HepG2 (cell line): ENCODE results near the gene CYP17A1. TPM values are rescaled to one million over a fixed set of nuclear protein-coding genes. Genes with fewer than 3 reads are reported as not detected.
A peak's percentile ranks its signal among the peaks of the same experiment; 100 is the strongest.
"Not testable (repeated sequence)": the region's sequence is repeated elsewhere in the genome, so short reads cannot be mapped to it uniquely, and the experiment has no call there.

Experiments used
- ATAC-seq: fragments of 200-7000 bp; cut with Tn5 transposase; 3 replicates; pipeline ENCODE4 v1.9.1; 2020; ENCODE audit warnings: mild to moderate bottlenecking, moderate library complexity
- BruUV-seq: library from RNA; stranded (reverse); fragments of 400-500 nt; replicated peaks from 2 replicates; lab custom pipeline; 2021; lab: Mats Ljungman, UMichigan
- CTCF ChIA-PET: fragments of 300-600 bp; formaldehyde crosslinking; extraction: SDS; loops from one replicate; lab custom pipeline; 2021; ENCODE audit warnings: low total read pairs, inconsistent platforms, low intra/inter-chr PET ratio; lab: Yijun Ruan, JAX
- POLR2A ChIA-PET: fragments of 350-600 bp; sonication (Branson Sonifier 250); formaldehyde crosslinking; loops from one replicate; lab custom pipeline; 2020; ENCODE audit warnings: antibody characterized with exemption, inconsistent platforms; lab: Yijun Ruan, JAX
- DNase-seq: peaks from one replicate; pipeline ENCODE4 v3.0.0-alpha.2; 2015; ENCODE audit warnings: low spot score
- FAIRE-seq: peaks from 3 replicates; lab custom pipeline; 2011; peaks lifted over from hg19 to GRCh38; lab: Jason Lieb, UNC
- H2AFZ ChIP-seq: one replicate; pipeline ENCODE4 v1.6.1; 2011; ENCODE audit warnings: low read length, inconsistent platforms
- H3K27ac ChIP-seq: fragments of 300-600 bp; 3 replicates; pipeline ENCODE4 v1.8.0; 2011; ENCODE audit warnings: mixed run types, mild to moderate bottlenecking, mixed read lengths, low read length, inconsistent platforms; ENCODE audit not compliant: insufficient read depth; ENCODE audit errors: extremely low read length
- H3K27me3 ChIP-seq, 2 experiments: fragments of 200-600 bp in 1 of 2; 2 replicates in 1 of 2; 3 replicates in 1 of 2; pipeline versions ENCODE4 v1.6.0 to v1.8.0; 2011; ENCODE audit warnings: low read length in 2 of 2, mild to moderate bottlenecking in 2 of 2, moderate library complexity in 2 of 2, inconsistent platforms in 1 of 2; ENCODE audit not compliant: insufficient read depth in 2 of 2, control insufficient read depth in 1 of 2
- H3K36me3 ChIP-seq, 2 experiments: fragments of 200-600 bp in 1 of 2; replicated peaks in 1 of 2; 2 replicates in 1 of 2; 3 replicates in 1 of 2; pipeline versions ENCODE4 v1.5.1 to v1.8.0; 2011; ENCODE audit warnings: low read length in 2 of 2, inconsistent platforms in 1 of 2; ENCODE audit not compliant: insufficient read depth in 2 of 2, control insufficient read depth in 1 of 2
- H3K4me1 ChIP-seq: 2 replicates; pipeline ENCODE4 v1.5.1; 2012; ENCODE audit warnings: low read length, inconsistent platforms; ENCODE audit not compliant: insufficient read depth
- H3K4me2 ChIP-seq: 2 replicates; pipeline ENCODE4 v1.6.0; 2011; ENCODE audit warnings: low read depth, low read length, inconsistent platforms
- H3K4me3 ChIP-seq, 3 experiments: fragments of 200-600 bp in 1 of 3; sonication (generic), shearing (Covaris generic) in 1 of 3; replicated peaks in 1 of 3; 2 replicates each; pipeline ENCODE4 v1.5.1; 2011 to 2016; ENCODE audit warnings: low read length in 3 of 3, inconsistent platforms in 2 of 3, low read depth in 2 of 3, mild to moderate bottlenecking in 2 of 3, control low read depth in 1 of 3, mixed read lengths in 1 of 3; ENCODE audit not compliant: insufficient read depth in 1 of 3
- H3K79me2 ChIP-seq: one replicate; pipeline ENCODE4 v1.6.1; 2011; ENCODE audit warnings: low read length, inconsistent platforms; ENCODE audit not compliant: insufficient read depth
- H3K9ac ChIP-seq: 2 replicates; pipeline ENCODE4 v1.6.0; 2011; ENCODE audit warnings: mild to moderate bottlenecking, low read depth, low read length, inconsistent platforms; ENCODE audit not compliant: insufficient read depth
- H3K9me3 ChIP-seq: 2 replicates; pipeline ENCODE4 v1.5.1; 2012; ENCODE audit warnings: mild to moderate bottlenecking, low read length
- H4K20me1 ChIP-seq: 2 replicates; pipeline ENCODE4 v1.6.0; 2011; ENCODE audit warnings: inconsistent platforms, mild to moderate bottlenecking, low read length, moderate library complexity; ENCODE audit not compliant: insufficient read depth
- CEBPB ChIP-seq: IDR thresholded peaks from 2 replicates; pipeline ENCODE4 v1.6.1; 2011; ENCODE audit warnings: low read depth, low read length, improper control_type of control experiment, borderline replicate concordance
- CEBPG ChIP-seq: IDR thresholded peaks from 2 replicates; pipeline ENCODE4 v1.6.1; 2016
- CTCF ChIP-seq: sonication (generic); formaldehyde crosslinking; IDR thresholded peaks from 2 replicates; pipeline ENCODE4 v1.5.0; 2020; ENCODE audit warnings: mild to moderate bottlenecking, missing genetic modification reagents, moderate library complexity
- FOXA1 ChIP-seq, 2 experiments: fragments of 450-650 bp in 1 of 2; sonication (generic) in 1 of 2; formaldehyde crosslinking in 1 of 2; IDR thresholded peaks; 2 replicates each; pipeline versions ENCODE4 v1.4.0 to v1.6.1; 2016 to 2020; ENCODE audit warnings: missing genetic modification reagents in 1 of 2
- FOXA3 ChIP-seq: IDR thresholded peaks from 2 replicates; pipeline ENCODE4 v1.6.1; 2016; ENCODE audit warnings: missing genetic modification reagents, missing compliant biosample characterization
- GATAD2A ChIP-seq: IDR thresholded peaks from 2 replicates; pipeline ENCODE4 v1.6.1; 2016
- HMG20A ChIP-seq: IDR thresholded peaks from 2 replicates; pipeline ENCODE4 v1.6.1; 2016; ENCODE audit warnings: borderline replicate concordance
- RAD21 ChIP-seq: fragments of 450-650 bp; formaldehyde crosslinking; IDR thresholded peaks from 2 replicates; pipeline ENCODE4 v1.5.0; 2020; ENCODE audit warnings: mild to moderate bottlenecking
- SALL1 ChIP-seq: sonication (generic); formaldehyde crosslinking; IDR thresholded peaks from 2 replicates; pipeline ENCODE4 v1.8.0; 2022; ENCODE audit warnings: mild to moderate bottlenecking, missing genetic modification reagents
- SMC3 ChIP-seq: IDR thresholded peaks from 2 replicates; pipeline ENCODE4 v1.6.1; 2011; ENCODE audit warnings: low read length, improper control_type of control experiment
- STAG1 ChIP-seq: sonication (generic); formaldehyde crosslinking; IDR thresholded peaks from 2 replicates; pipeline ENCODE4 v1.4.0; 2020; ENCODE audit warnings: missing genetic modification reagents
- ZNF12 ChIP-seq: sonication (generic); formaldehyde crosslinking; IDR thresholded peaks from 2 replicates; pipeline ENCODE4 v1.5.0; 2020; ENCODE audit warnings: missing genetic modification reagents
- ZNF430 ChIP-seq: sonication (generic); formaldehyde crosslinking; IDR thresholded peaks from 2 replicates; pipeline ENCODE4 v1.9.0; 2021; ENCODE audit warnings: mild to moderate bottlenecking, missing genetic modification reagents
- ZNF772 ChIP-seq: sonication (generic); formaldehyde crosslinking; IDR thresholded peaks from 2 replicates; pipeline ENCODE4 v1.5.0; 2020; ENCODE audit warnings: mild to moderate bottlenecking, missing genetic modification reagents
- ZSCAN25 ChIP-seq: sonication (generic); formaldehyde crosslinking; IDR thresholded peaks from 2 replicates; pipeline ENCODE4 v1.8.0; 2022; ENCODE audit warnings: mild to moderate bottlenecking, missing genetic modification reagents
- WGBS: methylation state at CpG from one replicate; pipeline ENCODE4 v1.1.6; 2017; ENCODE audit warnings: low lambda C conversion rate; 5-methylcytosine and 5-hydroxymethylcytosine counted together
- in situ Hi-C: cut with HindIII; loops from 2 replicates; pipeline ENCODE4 v1.10.0; 2017; ENCODE audit warnings: low pct_unique_long_range_greater_than_20kb; ENCODE audit not compliant: extremely low pct_ligation_motif_present
- intact Hi-C: fragments of 100-400 bp; cut with micrococcal nuclease; formaldehyde crosslinking; loops from one replicate; pipeline ENCODE4 v1.10.0; 2022; ENCODE audit not compliant: unreplicated experiment
- polyA plus RNA-seq, 8 experiments: library from polyadenylated mRNA; depleted of rRNA in 3 of 8; stranded (reverse) in 7 of 8; unstranded in 1 of 8; fragments of >200 nt; fragmentation: Illumina TruSeq in 4 of 8; extraction: Trizol in 4 of 8; gene quantifications; 2 replicates each; pipeline versions ENCODE4 v1.2.1 to v1.2.3, GENCODE V29; 2011 to 2016; ENCODE audit warnings: low read depth in 4 of 8, missing spikeins in 1 of 8, mixed read lengths in 1 of 8; ENCODE audit not compliant: insufficient read depth in 1 of 8
- total RNA-seq, 5 experiments: library from RNA; depleted of rRNA; stranded (reverse); fragments of >200 nt; fragmentation: Illumina TruSeq; extraction: Trizol; gene quantifications; 2 replicates each; pipeline ENCODE4 v1.2.3, GENCODE V29; 2016; ENCODE audit warnings: low read depth in 1 of 5

Gene CYP17A1
- total and polyA plus RNA-seq, 2 of the 13 experiments (the other 11 are each of a cell fraction or from before 2014, with no cell fraction given) = 0.13 to 1.1 TPM

- POLR2A ChIA-PET = interaction anchor here (1.0 kb wide), 1 partner anchor 75 kb away, joined by 3 read pairs; the partner anchor contains the start of gene CNNM2
- intact Hi-C loops, CTCF ChIA-PET, H3K36me3 ChIP-seq: not testable (repeated sequence)
- TF ChIP-seq SMC3 = peak; percentile 46; the same call in 1 of the 2 replicates
- TF ChIP-seq SALL1 (CRISPR knock-in tag) = 0 out of 2 replicates have a peak, but pooled peaks have one; percentile 12
- TF ChIP-seq STAG1 = peak; percentile 75
- TF ChIP-seq ZNF430 = 0 out of 2 replicates have a peak, but pooled peaks have one; percentile 33
- peak; percentile 56 for TF ChIP-seq CTCF (CRISPR knock-in tag)
- TF ChIP-seq RAD21 = peak; percentile 70
- TF ChIP-seq, all 625 proteins: peak for 6; not testable (repeated sequence) for 619
- BruUV-seq, H3K9ac ChIP-seq, H3K27me3 ChIP-seq, H3K4me3 ChIP-seq, DNase-seq, H3K4me2 ChIP-seq, FAIRE-seq, H3K27ac ChIP-seq, H4K20me1 ChIP-seq, in situ Hi-C loops, H3K9me3 ChIP-seq, H2AFZ ChIP-seq, H3K79me2 ChIP-seq: not testable (repeated sequence)
- WGBS = 64% methylated on average over 8 of the region's 8 CpGs
- peak; percentile 53 for ATAC-seq
- H3K4me1 ChIP-seq = peaks cover 52% of the 10 kb centered on the region
Observed at GRCh38 chr10:102843139-102843538, 5.9 kb upstream of the CYP17A1 start.

- CTCF ChIA-PET = no interaction called here
- Histone ChIP-seq H3K9ac (peak overlapping the region; percentile 5; the same call in 1 of the 2 replicates), H4K20me1 (no peaks in the 10 kb centered on the region)
- FAIRE-seq = no peak
- TF ChIP-seq FOXA3 (CRISPR knock-in tag) = peak; percentile 79
- no peak for TF ChIP-seq FOXA1 (IDR thresholded peaks at IDR 0.05)
- peak; percentile 72 for TF ChIP-seq FOXA1 (CRISPR knock-in tag; IDR thresholded peaks at IDR 0.05)
- peak; percentile 45; the same call in 1 of the 2 replicates for TF ChIP-seq CEBPB
- TF ChIP-seq GATAD2A (CRISPR knock-in tag) = peak; percentile 46; the same call in 1 of the 2 replicates
- peak; percentile 37; the same call in 1 of the 2 replicates for TF ChIP-seq HMG20A (CRISPR knock-in tag)
- 0 out of 2 replicates have a peak, but pooled peaks have one; percentile 26 for TF ChIP-seq ZNF12
- no peak for TF ChIP-seq ZSCAN25 (CRISPR knock-in tag)
- no peak for TF ChIP-seq ZNF772 (CRISPR knock-in tag)
- 0 out of 2 replicates have a peak, but pooled peaks have one; percentile 40 for TF ChIP-seq CEBPG
- TF ChIP-seq, all 625 proteins: peak for 7
- no peak overlapping the region for H3K27ac ChIP-seq
- H3K4me2 ChIP-seq = peak overlapping the region; percentile 49
- POLR2A ChIA-PET = interaction anchor here (0.7 kb wide), 1 partner anchor 27 kb away, joined by 3 read pairs; the partner anchor contains the start of gene AS3MT
- H3K27me3 ChIP-seq = no peaks in the 10 kb centered on the region
- intact Hi-C loops = no loop called here
- no peak overlapping the region for H2AFZ ChIP-seq
- ATAC-seq = no peak
- H3K79me2 ChIP-seq = no peaks in the 10 kb centered on the region
- no TSS peak for BruUV-seq
- H3K4me1 ChIP-seq = peaks cover 60% of the 10 kb centered on the region
- peaks cover 13% of the 10 kb centered on the region; the same call in 1 of the 2 replicates for H3K9me3 ChIP-seq
- H3K36me3 ChIP-seq = no peaks in the 10 kb centered on the region
- no peak overlapping the region for H3K4me3 ChIP-seq
- in situ Hi-C loops = no loop called here
- no peak for DNase-seq
- WGBS = 31% methylated on average over 11 of the region's 11 CpGs
Observed at GRCh38 chr10:102841827-102842345, 4.7 kb upstream of the CYP17A1 start.
